HepG2 (cell line): ENCODE data around the gene HOXB5. TPM values are rescaled to one million over a fixed set of nuclear protein-coding genes. Genes with fewer than 3 reads are reported as not detected.

ENCODE experiments used
- ATAC-seq: fragments of 200-7000 bp; cut with Tn5 transposase; 3 replicates; pipeline ENCODE4 v1.9.1; 2020; ENCODE audit warnings: mild to moderate bottlenecking, moderate library complexity
- BruUV-seq: library from RNA; stranded (reverse); fragments of 400-500 nt; replicated peaks from 2 replicates; lab custom pipeline; 2021; lab: Mats Ljungman, UMichigan
- CTCF ChIA-PET: fragments of 300-600 bp; formaldehyde crosslinking; extraction: SDS; loops from one replicate; lab custom pipeline; 2021; ENCODE audit warnings: low total read pairs, inconsistent platforms, low intra/inter-chr PET ratio; lab: Yijun Ruan, JAX
- POLR2A ChIA-PET: fragments of 350-600 bp; sonication (Branson Sonifier 250); formaldehyde crosslinking; loops from one replicate; lab custom pipeline; 2020; ENCODE audit warnings: antibody characterized with exemption, inconsistent platforms; lab: Yijun Ruan, JAX
- DNase-seq: peaks from one replicate; pipeline ENCODE4 v3.0.0-alpha.2; 2015; ENCODE audit warnings: low spot score
- FAIRE-seq: peaks from 3 replicates; lab custom pipeline; 2011; peaks lifted over from hg19 to GRCh38; lab: Jason Lieb, UNC
- H2AFZ ChIP-seq: one replicate; pipeline ENCODE4 v1.6.1; 2011; ENCODE audit warnings: low read length, inconsistent platforms
- H3K27ac ChIP-seq: fragments of 300-600 bp; 3 replicates; pipeline ENCODE4 v1.8.0; 2011; ENCODE audit warnings: mixed run types, mild to moderate bottlenecking, mixed read lengths, low read length, inconsistent platforms; ENCODE audit not compliant: insufficient read depth; ENCODE audit errors: extremely low read length
- H3K27me3 ChIP-seq, 2 experiments: fragments of 200-600 bp in 1 of 2; 2 replicates in 1 of 2; 3 replicates in 1 of 2; pipeline versions ENCODE4 v1.6.0 to v1.8.0; 2011; ENCODE audit warnings: low read length in 2 of 2, mild to moderate bottlenecking in 2 of 2, moderate library complexity in 2 of 2, inconsistent platforms in 1 of 2; ENCODE audit not compliant: insufficient read depth in 2 of 2, control insufficient read depth in 1 of 2
- H3K36me3 ChIP-seq, 2 experiments: fragments of 200-600 bp in 1 of 2; replicated peaks in 1 of 2; 2 replicates in 1 of 2; 3 replicates in 1 of 2; pipeline versions ENCODE4 v1.5.1 to v1.8.0; 2011; ENCODE audit warnings: low read length in 2 of 2, inconsistent platforms in 1 of 2; ENCODE audit not compliant: insufficient read depth in 2 of 2, control insufficient read depth in 1 of 2
- H3K4me1 ChIP-seq: 2 replicates; pipeline ENCODE4 v1.5.1; 2012; ENCODE audit warnings: low read length, inconsistent platforms; ENCODE audit not compliant: insufficient read depth
- H3K4me2 ChIP-seq: 2 replicates; pipeline ENCODE4 v1.6.0; 2011; ENCODE audit warnings: low read depth, low read length, inconsistent platforms
- H3K4me3 ChIP-seq, 3 experiments: fragments of 200-600 bp in 1 of 3; sonication (generic), shearing (Covaris generic) in 1 of 3; replicated peaks in 1 of 3; 2 replicates each; pipeline ENCODE4 v1.5.1; 2011 to 2016; ENCODE audit warnings: low read length in 3 of 3, inconsistent platforms in 2 of 3, low read depth in 2 of 3, mild to moderate bottlenecking in 2 of 3, control low read depth in 1 of 3, mixed read lengths in 1 of 3; ENCODE audit not compliant: insufficient read depth in 1 of 3
- H3K79me2 ChIP-seq: one replicate; pipeline ENCODE4 v1.6.1; 2011; ENCODE audit warnings: low read length, inconsistent platforms; ENCODE audit not compliant: insufficient read depth
- H3K9ac ChIP-seq: 2 replicates; pipeline ENCODE4 v1.6.0; 2011; ENCODE audit warnings: mild to moderate bottlenecking, low read depth, low read length, inconsistent platforms; ENCODE audit not compliant: insufficient read depth
- H3K9me3 ChIP-seq: 2 replicates; pipeline ENCODE4 v1.5.1; 2012; ENCODE audit warnings: mild to moderate bottlenecking, low read length
- H4K20me1 ChIP-seq: 2 replicates; pipeline ENCODE4 v1.6.0; 2011; ENCODE audit warnings: inconsistent platforms, mild to moderate bottlenecking, low read length, moderate library complexity; ENCODE audit not compliant: insufficient read depth
- ASH2L ChIP-seq: fragments of 300-600, 200-600 bp; sonication (generic); IDR thresholded peaks from 2 replicates; pipeline ENCODE4 v1.7.0; 2017; ENCODE audit warnings: low read depth, mild to moderate bottlenecking, moderate library complexity, mixed read lengths, low read length; ENCODE audit not compliant: insufficient read length
- CBX2 ChIP-seq, 2 experiments: fragments of 200-600 bp in 1 of 2; sonication (generic); formaldehyde crosslinking in 1 of 2; IDR thresholded peaks; 2 replicates each; pipeline versions ENCODE4 v1.7.0 to v1.8.1; 2018 to 2022; ENCODE audit warnings: low read depth in 2 of 2, low read length in 1 of 2, mild to moderate bottlenecking in 1 of 2, missing genetic modification reagents in 1 of 2
- RAD51 ChIP-seq: fragments of 450-650 bp; IDR thresholded peaks from 2 replicates; pipeline ENCODE4 v1.6.1; 2016; ENCODE audit warnings: borderline replicate concordance
- ZNF350 ChIP-seq: sonication (generic); formaldehyde crosslinking; IDR thresholded peaks from 2 replicates; pipeline ENCODE4 v1.4.0; 2020; ENCODE audit warnings: mild to moderate bottlenecking, low read depth, missing genetic modification reagents, borderline replicate concordance
- ZNF589 ChIP-seq: sonication (generic); formaldehyde crosslinking; conservative IDR thresholded peaks from 2 replicates; pipeline ENCODE4 v1.8.0; 2022; ENCODE audit warnings: mild to moderate bottlenecking, moderate library complexity, missing genetic modification reagents
- WGBS: methylation state at CpG from one replicate; pipeline ENCODE4 v1.1.6; 2017; ENCODE audit warnings: low lambda C conversion rate; 5-methylcytosine and 5-hydroxymethylcytosine counted together
- in situ Hi-C: cut with HindIII; loops from 2 replicates; pipeline ENCODE4 v1.10.0; 2017; ENCODE audit warnings: low pct_unique_long_range_greater_than_20kb; ENCODE audit not compliant: extremely low pct_ligation_motif_present
- intact Hi-C: fragments of 100-400 bp; cut with micrococcal nuclease; formaldehyde crosslinking; loops from one replicate; pipeline ENCODE4 v1.10.0; 2022; ENCODE audit not compliant: unreplicated experiment
- polyA plus RNA-seq, 8 experiments: library from polyadenylated mRNA; depleted of rRNA in 3 of 8; stranded (reverse) in 7 of 8; unstranded in 1 of 8; fragments of >200 nt; fragmentation: Illumina TruSeq in 4 of 8; extraction: Trizol in 4 of 8; gene quantifications; 2 replicates each; pipeline versions ENCODE4 v1.2.1 to v1.2.3, GENCODE V29; 2011 to 2016; ENCODE audit warnings: low read depth in 4 of 8, missing spikeins in 1 of 8, mixed read lengths in 1 of 8; ENCODE audit not compliant: insufficient read depth in 1 of 8
- total RNA-seq, 5 experiments: library from RNA; depleted of rRNA; stranded (reverse); fragments of >200 nt; fragmentation: Illumina TruSeq; extraction: Trizol; gene quantifications; 2 replicates each; pipeline ENCODE4 v1.2.3, GENCODE V29; 2016; ENCODE audit warnings: low read depth in 1 of 5

The HOXB5 gene
- total and polyA plus RNA-seq, 2 of the 13 experiments (the other 11 are each of a cell fraction or from before 2014, with no cell fraction given) = not detected

GRCh38 chr17:48547808-48548522 is 45.6 kb downstream of the HOXB5 start:
- WGBS = 34% methylated on average over 24 of the region's 24 CpGs
- Histone ChIP-seq H3K36me3 (no peaks in the 10 kb centered on the region), H3K4me1 (no peaks in the 10 kb centered on the region), H3K27ac (no peak overlapping the region), H3K9ac (no peak overlapping the region), H3K79me2 (no peaks in the 10 kb centered on the region), H3K9me3 (no peaks in the 10 kb centered on the region), H3K27me3 (peaks cover 16 to 94% of the 10 kb centered on the region in 2 experiments), H3K4me3 (no peak overlapping the region), H3K4me2 (no peak overlapping the region), H2AFZ (no peak overlapping the region), H4K20me1 (no peaks in the 10 kb centered on the region; the same call in 1 of the 2 replicates)
- FAIRE-seq = no peak
- BruUV-seq = no TSS peak
- no peak for ATAC-seq
- TF ChIP-seq CBX2 (IDR thresholded peaks at IDR 0.05; ENCODE audit: low read depth, low read length) = peak; percentile 72; the same call in 1 of the 2 replicates
- no peak for TF ChIP-seq CBX2 (CRISPR knock-in tag; IDR thresholded peaks at IDR 0.05; ENCODE audit: low read depth)
- TF ChIP-seq ZNF589 (CRISPR knock-in tag) = no peak
- no peak for TF ChIP-seq ASH2L
- TF ChIP-seq RAD51 = peak; percentile 91
- TF ChIP-seq ZNF350 (CRISPR knock-in tag) = no peak
- no peak for DNase-seq
- in situ Hi-C loops = no loop called here
- intact Hi-C loops = no loop called here
- POLR2A ChIA-PET = no interaction called here
- CTCF ChIA-PET = no interaction called here
